Upper lobe of right lung (tissue), 1 donor: ENCODE measurements around the gene MSANTD4. TPM values are rescaled to one million over a fixed set of nuclear protein-coding genes. Genes with fewer than 3 reads are reported as not detected.

ENCODE experiments used
- ATAC-seq: fragments of 200-7000 bp; cut with Tn5 transposase; one replicate; pipeline ENCODE4 v1.9.1; 2020; ENCODE audit warnings: mild to moderate bottlenecking, moderate library complexity
- DNase-seq: peaks from one replicate; pipeline ENCODE4 v3.0.0-alpha.2; 2020
- H3K27ac ChIP-seq: fragments of 200-600 bp; one replicate; pipeline ENCODE4 v1.8.0; 2022
- H3K27me3 ChIP-seq: fragments of 200-600 bp; one replicate; pipeline ENCODE4 v1.8.0; 2022; ENCODE audit warnings: mild to moderate bottlenecking
- H3K36me3 ChIP-seq: fragments of 200-600 bp; one replicate; pipeline ENCODE4 v1.8.0; 2022
- H3K4me1 ChIP-seq: fragments of 200-600 bp; one replicate; pipeline ENCODE4 v1.8.0; 2022
- H3K4me3 ChIP-seq: fragments of 200-600 bp; one replicate; pipeline ENCODE4 v1.8.0; 2022; ENCODE audit warnings: mild to moderate bottlenecking
- H3K9me3 ChIP-seq: fragments of 200-600 bp; one replicate; pipeline ENCODE4 v1.8.0; 2022
- CTCF ChIP-seq: fragments of 200-600 bp; IDR thresholded peaks from one replicate; pipeline ENCODE4 v1.8.0; 2022; ENCODE audit warnings: antibody characterized with exemption
- intact Hi-C: fragments of 100-400 bp; cut with DNase I; formaldehyde crosslinking; loops from one replicate; pipeline ENCODE4 v1.11.0; 2022
- total RNA-seq: library from RNA; stranded (reverse); fragmentation: NEBNext Ultra II Directional; extraction: Animal tissue kit (Norgen Biotek cat#: 25700); gene quantifications from one replicate; pipeline ENCODE4 v1.2.1, GENCODE V29; 2021
- donor health status: DM: no; HTN: yes; CAD: no; lungs with severe emphysema.

Gene MSANTD4
- total RNA-seq, 1 donor from 2014 or later: 15.4 TPM

DNA sequence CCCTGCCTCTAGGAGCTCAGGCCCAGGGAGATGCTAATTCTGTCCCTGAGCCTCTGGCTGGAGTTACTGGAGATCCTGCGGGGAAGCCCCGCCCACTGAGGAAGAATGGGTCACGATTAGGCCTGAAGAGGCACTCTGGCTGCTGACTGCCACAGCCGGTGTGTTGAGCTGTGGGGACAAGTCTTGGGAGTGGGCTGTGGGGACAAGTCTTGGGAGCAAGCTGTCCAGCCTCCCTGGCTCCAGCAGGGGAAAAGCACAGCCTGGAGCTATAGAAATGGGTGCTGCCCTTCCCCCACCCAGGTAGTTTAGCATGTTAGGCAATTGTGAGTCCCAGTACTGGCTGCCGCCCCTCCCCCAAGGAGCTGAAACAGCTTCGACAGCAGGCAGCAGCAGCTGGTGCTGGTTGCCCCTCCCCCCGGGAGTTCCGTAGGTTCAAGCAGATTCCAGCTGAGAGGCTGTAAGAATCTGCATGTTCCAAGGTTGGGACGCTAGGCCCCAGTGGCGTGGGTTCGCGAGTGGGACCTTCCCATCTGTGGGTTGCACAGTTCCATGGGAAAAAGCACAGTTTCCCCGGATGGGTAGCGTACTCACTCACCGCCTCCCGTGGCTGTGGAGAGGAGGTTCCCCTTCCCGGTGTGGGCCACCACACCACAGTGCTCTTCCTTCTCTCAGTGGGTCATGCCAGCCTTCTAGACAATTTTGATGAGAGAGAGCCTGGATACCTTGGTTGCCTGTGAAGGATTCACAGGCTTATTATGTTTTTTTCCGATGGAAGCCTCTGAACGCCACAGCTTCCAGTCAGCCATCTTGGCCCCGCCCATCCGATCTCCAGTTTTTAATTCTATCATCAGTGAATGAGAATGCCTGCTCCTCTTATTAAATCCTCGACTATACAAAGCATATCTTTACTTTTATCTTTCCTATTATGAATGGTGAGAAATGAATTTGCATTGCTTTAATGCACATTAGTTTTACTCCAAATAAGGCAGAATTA is 61.5 kb downstream of the MSANTD4 start:
- no peaks in the 10 kb centered on the region for H3K4me1 ChIP-seq
- H3K27ac ChIP-seq: no peak overlapping the region
- DNase-seq (no peak), ATAC-seq (no peak)
- intact Hi-C loops: no loop called here
- no peak for TF ChIP-seq CTCF
- no peaks in the 10 kb centered on the region for H3K27me3 ChIP-seq
- H3K9me3 ChIP-seq: no peaks in the 10 kb centered on the region
- H3K36me3 ChIP-seq: no peaks in the 10 kb centered on the region
- H3K4me3 ChIP-seq: no peak overlapping the region

Other genes starting within 250 kb of the MSANTD4 start
- 10.8 TPM for gene KBTBD3, start 55.1 kb upstream of the MSANTD4 start, total RNA-seq
- gene AASDHPPT, start 55.4 kb upstream of the MSANTD4 start, total RNA-seq: 27.4 TPM